A673 (cell line): ENCODE results near the gene LRP1B. TPM values are rescaled to one million over a fixed set of nuclear protein-coding genes. Genes with fewer than 3 reads are reported as not detected.

Experiments
- BruUV-seq: library from RNA; stranded (reverse); fragments of 400-500 nt; replicated peaks from 2 replicates; lab custom pipeline; 2021; lab: Mats Ljungman, UMichigan
- CTCF ChIA-PET: fragments of 300-600 bp; sonication (Branson Sonifier 250); formaldehyde crosslinking; loops from one replicate; lab custom pipeline; 2022; ENCODE audit warnings: antibody characterized with exemption; lab: Charles Lee
- POLR2A ChIA-PET: fragments of 300-600 bp; sonication (Branson Sonifier 250); formaldehyde crosslinking; loops from one replicate; lab custom pipeline; 2022; ENCODE audit warnings: antibody characterized with exemption; ENCODE audit not compliant: low non-redundant PET; lab: Charles Lee
- DNase-seq: peaks from one replicate; pipeline ENCODE4 v3.0.0-alpha.2; 2015; ENCODE audit warnings: low spot score
- H3K27ac ChIP-seq: fragments of 200-600 bp; sonication (generic); 2 replicates; pipeline ENCODE4 v1.5.1; 2016; ENCODE audit warnings: mixed run types, low read depth, mild to moderate bottlenecking, mixed read lengths, antibody characterized with exemption, low read length; ENCODE audit not compliant: poor library complexity, severe bottlenecking
- H3K27me3 ChIP-seq: fragments of 200-600 bp; sonication (generic); replicated peaks from 2 replicates; pipeline ENCODE4 v1.6.1; 2017; ENCODE audit warnings: mixed run types, low read depth, mild to moderate bottlenecking, mixed read lengths, antibody characterized with exemption, low read length; ENCODE audit not compliant: insufficient read depth, poor library complexity
- H3K36me3 ChIP-seq: fragments of 200-600 bp; sonication (generic); 2 replicates; pipeline ENCODE4 v1.6.1; 2016; ENCODE audit warnings: mixed run types, mild to moderate bottlenecking, mixed read lengths, antibody characterized with exemption, low read length; ENCODE audit not compliant: insufficient read depth, poor library complexity, severe bottlenecking
- H3K4me1 ChIP-seq: fragments of 200-600 bp; sonication (generic); 2 replicates; pipeline ENCODE4 v1.6.1; 2017; ENCODE audit warnings: mixed run types, mild to moderate bottlenecking, mixed read lengths, antibody characterized with exemption, low read length; ENCODE audit not compliant: insufficient read depth, poor library complexity, severe bottlenecking
- H3K4me3 ChIP-seq: fragments of 200-600 bp; sonication (generic); 2 replicates; pipeline ENCODE4 v1.5.1; 2016; ENCODE audit warnings: low read depth, mixed run types, mild to moderate bottlenecking, mixed read lengths, low read length; ENCODE audit not compliant: poor library complexity, severe bottlenecking
- H3K9me3 ChIP-seq: fragments of 200-600 bp; sonication (generic); 2 replicates; pipeline ENCODE4 v1.6.1; 2016; ENCODE audit warnings: mixed run types, low read depth, mild to moderate bottlenecking, mixed read lengths, antibody characterized with exemption, low read length; ENCODE audit not compliant: poor library complexity, severe bottlenecking
- EZH2 ChIP-seq: fragments of 200-600 bp; sonication (generic); IDR thresholded peaks from 2 replicates; pipeline ENCODE4 v1.6.1; 2017; ENCODE audit warnings: borderline replicate concordance, low read depth, mild to moderate bottlenecking, mixed read lengths, antibody characterized with exemption, low read length; ENCODE audit not compliant: poor library complexity, severe bottlenecking
- intact Hi-C: fragments of 100-400 bp; cut with micrococcal nuclease; formaldehyde crosslinking; loops from one replicate; pipeline ENCODE4 v1.10.0; 2022; ENCODE audit not compliant: unreplicated experiment
- total RNA-seq: library from RNA; stranded (reverse); gene quantifications from 2 replicates; pipeline ENCODE4 v1.2.3, GENCODE V29; 2021
- TF ChIP-seq, protein P1 (sequence below): fragments of 300-800, 200-600 bp; sonication (generic); conservative IDR thresholded peaks from 2 replicates; pipeline ENCODE4 v1.5.1; 2017; ENCODE audit warnings: low read depth, mild to moderate bottlenecking, antibody characterized with exemption, low read length, moderate library complexity, mixed read lengths

The LRP1B gene
- total RNA-seq, 1 experiment from 2014 or later = 9.9 TPM

DNA sequence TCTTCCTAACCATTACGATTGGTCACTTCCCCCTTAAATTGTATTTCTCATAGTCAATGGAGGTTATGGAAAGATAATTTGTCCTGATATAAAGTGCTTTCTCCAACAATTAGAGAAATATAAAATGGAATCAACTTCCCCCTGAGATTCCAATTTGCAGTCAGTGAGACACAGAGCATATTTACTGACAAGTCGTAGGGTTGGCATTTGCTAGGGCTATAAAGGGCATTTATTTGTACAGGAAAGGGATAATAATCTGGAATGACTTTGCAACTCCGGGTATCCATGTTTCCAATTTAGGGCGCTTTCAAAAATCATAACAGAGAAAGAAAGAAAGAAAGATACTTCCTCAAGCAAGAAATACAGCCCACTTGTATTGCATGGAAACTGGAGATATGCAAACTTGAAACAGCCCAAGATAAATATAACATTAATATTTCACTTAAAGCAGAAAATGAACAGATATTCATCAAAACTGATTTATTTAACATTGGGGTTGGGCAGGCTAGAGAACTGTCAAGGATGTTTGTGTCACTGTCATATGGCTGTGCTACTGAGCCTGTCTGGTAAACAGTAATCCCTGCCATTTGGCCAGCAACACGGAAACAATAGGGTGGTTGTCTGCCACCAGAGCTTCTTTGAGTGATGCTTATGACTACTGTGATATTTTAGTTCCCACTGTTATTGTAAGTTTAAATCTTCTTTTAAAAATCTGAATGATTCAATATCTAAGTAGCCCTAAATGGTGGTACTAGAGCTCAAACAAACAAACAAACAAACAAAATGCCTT, 621.8 kb downstream of the LRP1B start:
- Histone ChIP-seq H3K27me3 (no peaks in the 10 kb centered on the region), H3K4me3 (no peak overlapping the region), H3K9me3 (no peaks in the 10 kb centered on the region), H3K4me1 (peaks cover under 1% of the 10 kb centered on the region), H3K36me3 (no peaks in the 10 kb centered on the region), H3K27ac (no peak overlapping the region)
- TF ChIP-seq EZH2 = no peak
- TF ChIP-seq, protein P1, sequence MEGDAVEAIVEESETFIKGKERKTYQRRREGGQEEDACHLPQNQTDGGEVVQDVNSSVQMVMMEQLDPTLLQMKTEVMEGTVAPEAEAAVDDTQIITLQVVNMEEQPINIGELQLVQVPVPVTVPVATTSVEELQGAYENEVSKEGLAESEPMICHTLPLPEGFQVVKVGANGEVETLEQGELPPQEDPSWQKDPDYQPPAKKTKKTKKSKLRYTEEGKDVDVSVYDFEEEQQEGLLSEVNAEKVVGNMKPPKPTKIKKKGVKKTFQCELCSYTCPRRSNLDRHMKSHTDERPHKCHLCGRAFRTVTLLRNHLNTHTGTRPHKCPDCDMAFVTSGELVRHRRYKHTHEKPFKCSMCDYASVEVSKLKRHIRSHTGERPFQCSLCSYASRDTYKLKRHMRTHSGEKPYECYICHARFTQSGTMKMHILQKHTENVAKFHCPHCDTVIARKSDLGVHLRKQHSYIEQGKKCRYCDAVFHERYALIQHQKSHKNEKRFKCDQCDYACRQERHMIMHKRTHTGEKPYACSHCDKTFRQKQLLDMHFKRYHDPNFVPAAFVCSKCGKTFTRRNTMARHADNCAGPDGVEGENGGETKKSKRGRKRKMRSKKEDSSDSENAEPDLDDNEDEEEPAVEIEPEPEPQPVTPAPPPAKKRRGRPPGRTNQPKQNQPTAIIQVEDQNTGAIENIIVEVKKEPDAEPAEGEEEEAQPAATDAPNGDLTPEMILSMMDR = no peak
- BruUV-seq = no TSS peak
- no peak for DNase-seq
- ChIA-PET POLR2A (interaction anchor here (0.6 kb wide), 1 partner anchor 12 kb away, joined by 6 read pairs; no protein-coding TSS in a partner anchor), CTCF (no interaction called here)
- intact Hi-C loops = no loop called here

DNA sequence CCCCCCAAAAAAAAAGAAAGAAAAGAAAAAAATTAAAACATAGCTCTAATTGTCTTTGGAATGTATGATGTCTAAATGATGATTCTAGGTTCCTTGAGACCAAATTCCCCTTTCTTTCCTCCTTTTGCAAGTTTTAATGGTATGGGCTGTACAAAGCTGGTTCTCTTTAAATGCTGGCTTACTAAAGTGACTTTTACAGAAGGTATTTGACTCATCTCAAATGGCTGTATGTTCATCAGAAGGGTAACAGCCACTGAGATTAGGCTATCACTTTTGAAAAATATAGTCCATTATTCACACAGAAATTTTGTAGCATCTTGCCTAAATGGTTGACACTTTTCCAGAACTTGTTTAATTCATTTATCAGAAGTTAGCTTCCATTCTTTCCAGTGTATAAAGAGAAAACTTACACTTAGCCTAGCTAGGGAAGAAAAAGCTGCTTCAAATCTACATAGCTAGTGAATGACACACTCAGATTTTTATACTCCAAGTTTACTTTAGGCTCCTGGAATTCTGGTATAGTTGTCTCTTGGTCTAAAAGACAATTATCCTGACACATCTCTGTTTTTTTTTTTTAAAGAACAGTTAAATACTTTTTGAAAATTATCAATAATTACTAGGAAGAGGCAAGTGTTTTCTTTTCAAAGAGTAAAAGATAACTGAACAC, 622.6 kb downstream of the LRP1B start:
- ChIA-PET POLR2A (interaction anchor here (0.6 kb wide), 1 partner anchor 12 kb away, joined by 6 read pairs; no protein-coding TSS in a partner anchor), CTCF (no interaction called here)
- intact Hi-C loops = no loop called here
- H3K36me3 ChIP-seq = no peaks in the 10 kb centered on the region
- H3K9me3 ChIP-seq = no peaks in the 10 kb centered on the region
- peaks cover 6% of the 10 kb centered on the region for H3K4me1 ChIP-seq
- TF ChIP-seq, protein P1 = no peak
- no peak for TF ChIP-seq EZH2
- DNase-seq = no peak
- no TSS peak for BruUV-seq
- no peak overlapping the region for H3K4me3 ChIP-seq
- no peak overlapping the region for H3K27ac ChIP-seq
- H3K27me3 ChIP-seq = no peaks in the 10 kb centered on the region

DNA sequence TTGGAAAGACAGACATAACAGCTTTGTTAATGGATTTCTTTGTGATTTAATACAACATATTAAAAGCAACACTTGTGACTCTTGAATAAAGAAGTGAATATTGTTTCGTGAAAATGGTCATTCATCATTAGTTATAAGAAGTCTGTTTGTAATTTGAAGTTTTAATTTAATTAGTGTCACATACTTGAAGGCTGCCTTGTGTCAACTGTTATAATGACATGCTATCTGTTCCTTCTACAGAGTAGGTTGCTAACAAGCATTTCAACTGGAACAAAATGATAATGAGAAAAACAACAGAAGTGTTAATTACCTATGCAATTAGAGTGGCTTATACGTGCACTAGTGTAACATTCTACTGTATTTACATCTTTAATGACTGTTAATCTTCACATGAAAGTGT, 624.7 kb downstream of the LRP1B start:
- BruUV-seq = no TSS peak
- H3K27ac ChIP-seq = no peak overlapping the region
- TF ChIP-seq, protein P1 = no peak
- no peak for TF ChIP-seq EZH2
- H3K27me3 ChIP-seq = no peaks in the 10 kb centered on the region
- H3K4me3 ChIP-seq = no peak overlapping the region
- no peak for DNase-seq
- peaks cover 6% of the 10 kb centered on the region for H3K4me1 ChIP-seq
- H3K9me3 ChIP-seq = no peaks in the 10 kb centered on the region
- H3K36me3 ChIP-seq = no peaks in the 10 kb centered on the region
- CTCF ChIA-PET = no interaction called here
- POLR2A ChIA-PET = no interaction called here
- intact Hi-C loops = no loop called here
